Peyer's patch (tissue), 4 donors: ENCODE results near the gene PNPO. TPM values are rescaled to one million over a fixed set of nuclear protein-coding genes. Genes with fewer than 3 reads are reported as not detected.

ENCODE experiments used
- DNase-seq, 3 donors: peaks; one replicate each; pipeline ENCODE4 v3.0.0-alpha.2; 2017 to 2019
- H3K27ac ChIP-seq, 4 donors: fragments of 200-600 bp; sonication (generic); one replicate each; pipeline ENCODE4 v1.5.1; 2016 to 2019
- H3K27me3 ChIP-seq, 2 donors: fragments of 200-600 bp; sonication (generic); one replicate each; pipeline ENCODE4 v1.5.1; 2019
- H3K36me3 ChIP-seq, 3 donors: fragments of 200-600 bp; sonication (generic); one replicate each; pipeline ENCODE4 v1.5.1; 2016 to 2019
- H3K4me1 ChIP-seq, 4 donors: fragments of 200-600 bp; sonication (generic); one replicate each; pipeline ENCODE4 v1.5.1; 2016 to 2019
- H3K4me3 ChIP-seq, 4 donors: fragments of 200-600 bp; sonication (generic); 1 replicate in 3 of 4; 2 replicates in 1 of 4; pipeline ENCODE4 v1.5.1; 2016 to 2019; ENCODE audit warnings: mild to moderate bottlenecking in 1 of 4
- H3K9me3 ChIP-seq, 4 donors: fragments of 200-600 bp; sonication (generic); one replicate each; pipeline ENCODE4 v1.5.1; 2016 to 2019; ENCODE audit warnings: mild to moderate bottlenecking in 1 of 4
- POLR2A ChIP-seq, 2 donors: fragments of 450-650 bp; IDR thresholded peaks; one replicate each; pipeline ENCODE4 v1.5.1; 2017; ENCODE audit warnings: antibody characterized with exemption in 2 of 2, mild to moderate bottlenecking in 2 of 2, moderate library complexity in 2 of 2
- total RNA-seq, 4 donors: library from RNA; depleted of rRNA; stranded (reverse); fragments of >200 nt; gene quantifications; one replicate each; pipeline ENCODE4 v1.1.0, GENCODE V29; 2016
- TF ChIP-seq, protein P1 (sequence below), 6 experiments: fragments of 450-650 bp in 4 of 6; fragments of 200-600 bp in 2 of 6; sonication (generic) in 1 of 6; IDR thresholded peaks; one replicate each; pipeline ENCODE4 v1.5.1; 2017 to 2019; ENCODE audit warnings: antibody characterized with exemption in 6 of 6, mild to moderate bottlenecking in 3 of 6, moderate library complexity in 1 of 6

The PNPO gene
- total RNA-seq, 4 donors from 2014 or later: 23.9 to 103 (median 64.6) TPM

DNA sequence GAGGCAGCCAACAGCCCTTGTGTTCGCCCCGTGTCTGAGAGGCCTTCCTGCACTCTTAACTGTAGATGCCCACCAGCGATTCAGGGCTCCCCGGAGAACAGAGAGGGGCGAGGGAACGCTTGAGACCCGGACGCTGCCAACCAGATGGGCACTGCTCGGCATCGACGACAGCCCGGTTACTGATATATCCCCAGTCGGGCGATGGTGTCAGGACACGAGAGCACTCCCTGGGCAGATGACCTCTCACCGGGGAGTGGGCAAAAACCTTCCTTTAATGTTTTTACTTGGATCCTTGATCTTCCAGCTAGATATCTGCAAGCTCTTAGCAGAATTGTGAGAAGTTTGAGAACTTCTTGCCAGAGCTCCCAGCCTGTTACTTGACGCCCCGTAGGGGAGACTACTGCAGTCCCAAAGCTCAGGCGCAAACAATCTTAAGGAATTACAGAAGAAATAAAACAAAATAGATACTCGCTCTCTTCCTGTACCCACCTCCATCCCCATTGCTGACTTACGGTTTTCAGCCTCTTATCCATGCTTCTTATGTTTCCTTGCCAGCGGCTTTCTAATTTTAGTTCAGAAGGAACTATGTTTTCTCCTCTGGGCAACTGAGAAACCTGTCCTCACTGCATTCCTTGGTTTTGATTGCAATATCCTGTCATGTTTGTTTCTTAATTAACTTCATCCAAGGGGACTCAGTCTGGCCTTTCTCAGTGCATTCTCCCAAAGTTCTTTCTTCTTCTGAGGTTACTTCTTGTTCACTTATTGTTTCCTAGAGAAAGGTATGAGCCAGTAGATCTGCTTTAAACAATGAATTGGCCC is 44.5 kb upstream of the PNPO start:
- peak overlapping the region; percentile 96 to 100 (median 98) for H3K27ac ChIP-seq
- H3K4me3 ChIP-seq: peak overlapping the region; percentile 74 to 94 (median 82)
- DNase-seq: no peak
- H3K27me3 ChIP-seq: no peaks in the 10 kb centered on the region
- peaks cover 3 to 12% (median 4%) of the 10 kb centered on the region in 4 donors for H3K4me1 ChIP-seq
- H3K9me3 ChIP-seq: no peaks in the 10 kb centered on the region
- no peaks in the 10 kb centered on the region for H3K36me3 ChIP-seq
- TF ChIP-seq, protein P1, sequence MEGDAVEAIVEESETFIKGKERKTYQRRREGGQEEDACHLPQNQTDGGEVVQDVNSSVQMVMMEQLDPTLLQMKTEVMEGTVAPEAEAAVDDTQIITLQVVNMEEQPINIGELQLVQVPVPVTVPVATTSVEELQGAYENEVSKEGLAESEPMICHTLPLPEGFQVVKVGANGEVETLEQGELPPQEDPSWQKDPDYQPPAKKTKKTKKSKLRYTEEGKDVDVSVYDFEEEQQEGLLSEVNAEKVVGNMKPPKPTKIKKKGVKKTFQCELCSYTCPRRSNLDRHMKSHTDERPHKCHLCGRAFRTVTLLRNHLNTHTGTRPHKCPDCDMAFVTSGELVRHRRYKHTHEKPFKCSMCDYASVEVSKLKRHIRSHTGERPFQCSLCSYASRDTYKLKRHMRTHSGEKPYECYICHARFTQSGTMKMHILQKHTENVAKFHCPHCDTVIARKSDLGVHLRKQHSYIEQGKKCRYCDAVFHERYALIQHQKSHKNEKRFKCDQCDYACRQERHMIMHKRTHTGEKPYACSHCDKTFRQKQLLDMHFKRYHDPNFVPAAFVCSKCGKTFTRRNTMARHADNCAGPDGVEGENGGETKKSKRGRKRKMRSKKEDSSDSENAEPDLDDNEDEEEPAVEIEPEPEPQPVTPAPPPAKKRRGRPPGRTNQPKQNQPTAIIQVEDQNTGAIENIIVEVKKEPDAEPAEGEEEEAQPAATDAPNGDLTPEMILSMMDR (IDR thresholded peaks at IDR 0.05): no peak
- peak in 1 of 2 donors; percentile 23 for TF ChIP-seq POLR2A (IDR thresholded peaks at IDR 0.05)

DNA sequence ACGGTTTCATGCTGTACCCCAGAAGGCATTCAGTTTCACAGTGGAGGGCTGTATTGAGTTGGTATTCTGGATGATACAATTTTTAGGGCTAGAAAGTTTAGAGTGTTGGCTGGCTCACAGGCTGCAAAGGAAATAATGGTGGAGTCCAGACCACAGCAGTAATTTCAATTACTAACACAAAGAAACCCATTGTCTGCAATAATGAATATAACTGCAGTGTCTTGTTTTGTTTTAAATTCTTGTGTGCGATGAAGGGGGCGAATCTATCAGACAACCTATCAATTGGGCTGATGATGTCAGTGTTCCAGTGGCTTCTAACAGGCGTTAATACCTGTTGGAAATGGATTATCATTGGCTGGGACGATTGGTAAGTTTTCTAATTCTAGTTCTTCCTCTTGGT is 43.8 kb upstream of the PNPO start:
- H3K36me3 ChIP-seq: no peaks in the 10 kb centered on the region
- no peaks in the 10 kb centered on the region for H3K9me3 ChIP-seq
- DNase-seq: no peak
- no peak overlapping the region for H3K27ac ChIP-seq
- no peaks in the 10 kb centered on the region for H3K27me3 ChIP-seq
- H3K4me1 ChIP-seq: peaks cover 3 to 12% (median 4%) of the 10 kb centered on the region in 4 donors
- peak overlapping the region in 2 of 4 donors; percentile 74 to 94 for H3K4me3 ChIP-seq
- no peak for TF ChIP-seq POLR2A (IDR thresholded peaks at IDR 0.05)
- TF ChIP-seq, protein P1 (IDR thresholded peaks at IDR 0.05): no peak

DNA sequence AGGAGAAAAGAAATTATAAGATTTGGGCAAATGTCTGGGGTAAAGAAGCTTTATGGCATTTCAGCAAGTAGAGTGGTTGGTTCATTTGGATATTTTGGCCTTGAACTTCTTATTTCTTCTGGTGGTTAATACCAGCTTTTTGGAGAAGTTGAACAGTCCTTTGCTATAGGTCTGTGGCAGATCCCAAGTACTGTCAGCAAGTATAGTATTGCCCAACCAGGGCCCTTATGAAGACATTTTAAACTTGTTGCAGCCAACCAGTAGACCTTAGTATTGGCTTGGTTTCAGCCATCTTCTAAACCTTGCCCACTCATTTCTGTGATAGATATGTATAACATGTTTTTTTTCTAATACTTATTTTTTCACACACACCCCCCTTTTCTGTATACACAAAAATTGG is 43.1 kb upstream of the PNPO start:
- DNase-seq: no peak
- Histone ChIP-seq H3K27me3 (no peaks in the 10 kb centered on the region), H3K4me3 (no peak overlapping the region), H3K27ac (no peak overlapping the region), H3K4me1 (peaks cover 3 to 12% (median 4%) of the 10 kb centered on the region in 4 donors), H3K9me3 (no peaks in the 10 kb centered on the region), H3K36me3 (no peaks in the 10 kb centered on the region)
- TF ChIP-seq, protein P1 (IDR thresholded peaks at IDR 0.05): no peak
- TF ChIP-seq POLR2A (IDR thresholded peaks at IDR 0.05): no peak

DNA sequence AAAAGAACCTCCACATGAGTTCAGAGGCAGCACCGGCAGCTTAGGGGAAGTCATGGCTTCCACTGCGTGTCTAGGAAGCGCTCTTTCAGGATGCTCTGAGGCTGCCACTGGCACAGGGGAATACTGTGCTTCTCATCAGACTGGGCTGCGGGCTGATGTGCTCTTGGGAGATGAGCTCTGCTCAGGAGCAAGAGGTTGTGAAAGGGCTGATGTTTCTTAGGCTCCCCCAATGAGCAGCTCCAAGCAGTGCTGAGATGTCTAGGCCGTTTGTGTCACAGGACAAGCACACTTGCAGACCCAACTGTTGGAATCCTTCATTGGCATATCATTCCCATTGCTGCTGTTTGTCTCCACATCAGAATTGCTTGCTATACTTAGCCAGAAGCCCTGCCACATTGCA is 41.7 kb upstream of the PNPO start:
- no peak for TF ChIP-seq POLR2A (IDR thresholded peaks at IDR 0.05)
- TF ChIP-seq, protein P1 (IDR thresholded peaks at IDR 0.05): no peak
- no peak overlapping the region for H3K4me3 ChIP-seq
- H3K9me3 ChIP-seq: no peaks in the 10 kb centered on the region
- H3K4me1 ChIP-seq: peaks cover under 1 to 11% (median 4%) of the 10 kb centered on the region in 4 donors
- no peaks in the 10 kb centered on the region for H3K27me3 ChIP-seq
- no peak for DNase-seq
- H3K27ac ChIP-seq: no peak overlapping the region
- no peaks in the 10 kb centered on the region for H3K36me3 ChIP-seq

DNA sequence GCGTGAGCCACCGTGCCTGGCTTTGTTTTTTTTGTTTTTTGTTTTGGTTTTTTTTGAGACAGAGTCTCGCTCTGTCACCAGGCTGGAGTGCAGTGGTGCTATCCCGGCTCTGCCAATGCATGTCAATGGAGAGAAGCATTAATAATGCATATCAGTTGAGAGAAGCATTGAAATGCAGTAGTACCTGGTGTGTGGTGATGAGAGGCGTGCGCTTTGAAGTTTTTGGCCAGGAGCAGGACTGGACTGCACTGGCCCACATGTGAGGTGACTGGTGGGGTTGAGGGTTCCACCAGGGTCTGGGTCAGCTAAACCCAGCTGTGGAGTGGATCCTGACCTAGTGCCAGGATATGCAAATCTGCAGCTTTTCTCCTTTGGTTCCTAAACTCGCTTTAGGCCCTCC is 39.9 kb upstream of the PNPO start:
- no peak for TF ChIP-seq POLR2A (IDR thresholded peaks at IDR 0.05)
- TF ChIP-seq, protein P1 (IDR thresholded peaks at IDR 0.05): no peak
- H3K27me3 ChIP-seq: no peaks in the 10 kb centered on the region
- H3K36me3 ChIP-seq: no peaks in the 10 kb centered on the region
- peaks cover 0 to 14% (median 4%) of the 10 kb centered on the region in 4 donors for H3K4me1 ChIP-seq
- H3K4me3 ChIP-seq: no peak overlapping the region
- no peak overlapping the region for H3K27ac ChIP-seq
- DNase-seq: no peak
- H3K9me3 ChIP-seq: no peaks in the 10 kb centered on the region
